Measurements from ENCODE around the gene FUT2.
A peak's percentile ranks its signal among the peaks of the same experiment; 100 is the strongest.
"Not testable (repeated sequence)": the region's sequence is repeated elsewhere in the genome, so short reads cannot be mapped to it uniquely, and the experiment has no call there.

The FUT2 gene

DNA sequence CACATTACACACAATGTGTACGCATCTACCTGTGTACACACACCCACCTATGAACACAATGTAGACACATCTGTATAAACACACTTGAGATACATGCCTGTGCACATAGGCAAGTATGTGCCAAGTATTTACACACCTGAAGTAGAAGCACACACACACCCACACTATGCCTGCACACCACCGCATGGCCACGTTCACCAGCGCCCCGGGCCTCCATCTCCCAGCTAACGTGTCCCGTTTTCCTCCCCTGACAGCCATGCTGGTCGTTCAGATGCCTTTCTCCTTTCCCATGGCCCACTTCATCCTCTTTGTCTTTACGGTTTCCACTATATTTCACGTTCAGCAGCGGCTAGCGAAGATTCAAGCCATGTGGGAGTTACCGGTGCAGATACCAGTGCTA, 6.9 kb downstream of the FUT2 start:
- DNase-seq (ENCODE audit: low read depth), result no peak

GRCh38 chr19:48703316-48703715, 7.5 kb downstream of the FUT2 start:
- DNase-seq (ENCODE audit: low read depth), result no peak

DNA sequence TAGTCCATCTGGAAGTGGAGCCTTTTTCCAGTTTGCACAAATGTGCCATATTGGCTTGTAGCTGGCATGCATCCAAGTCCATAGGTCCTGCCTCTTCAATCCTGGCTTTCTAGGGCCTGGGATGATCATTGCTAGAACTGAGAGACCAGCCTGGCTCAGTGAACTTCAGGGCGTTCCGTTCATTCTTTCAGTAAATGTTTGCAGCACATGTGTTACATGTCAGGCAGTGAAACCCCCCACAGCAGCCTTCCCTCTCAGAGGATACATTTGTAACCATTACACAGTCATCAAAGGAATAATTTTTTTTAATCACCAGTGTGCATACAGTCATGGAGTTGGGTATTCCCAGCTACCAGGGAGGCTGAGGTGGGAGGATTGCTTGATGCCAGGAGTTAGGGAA, 9.7 kb downstream of the FUT2 start:
- DNase-seq (ENCODE audit: low read depth), result no peak

- no peak for DNase-seq (ENCODE audit: low read depth)
These were observed 12.7 kb downstream of the FUT2 start for GRCh38 chr19:48708471-48708870.

- no peak for DNase-seq (ENCODE audit: low read depth)
These were observed 15.4 kb downstream of the FUT2 start for GRCh38 chr19:48711106-48711662.

- no peak for DNase-seq (ENCODE audit: low read depth)
These were observed 17.5 kb downstream of the FUT2 start for GRCh38 chr19:48713041-48713863.

DNA sequence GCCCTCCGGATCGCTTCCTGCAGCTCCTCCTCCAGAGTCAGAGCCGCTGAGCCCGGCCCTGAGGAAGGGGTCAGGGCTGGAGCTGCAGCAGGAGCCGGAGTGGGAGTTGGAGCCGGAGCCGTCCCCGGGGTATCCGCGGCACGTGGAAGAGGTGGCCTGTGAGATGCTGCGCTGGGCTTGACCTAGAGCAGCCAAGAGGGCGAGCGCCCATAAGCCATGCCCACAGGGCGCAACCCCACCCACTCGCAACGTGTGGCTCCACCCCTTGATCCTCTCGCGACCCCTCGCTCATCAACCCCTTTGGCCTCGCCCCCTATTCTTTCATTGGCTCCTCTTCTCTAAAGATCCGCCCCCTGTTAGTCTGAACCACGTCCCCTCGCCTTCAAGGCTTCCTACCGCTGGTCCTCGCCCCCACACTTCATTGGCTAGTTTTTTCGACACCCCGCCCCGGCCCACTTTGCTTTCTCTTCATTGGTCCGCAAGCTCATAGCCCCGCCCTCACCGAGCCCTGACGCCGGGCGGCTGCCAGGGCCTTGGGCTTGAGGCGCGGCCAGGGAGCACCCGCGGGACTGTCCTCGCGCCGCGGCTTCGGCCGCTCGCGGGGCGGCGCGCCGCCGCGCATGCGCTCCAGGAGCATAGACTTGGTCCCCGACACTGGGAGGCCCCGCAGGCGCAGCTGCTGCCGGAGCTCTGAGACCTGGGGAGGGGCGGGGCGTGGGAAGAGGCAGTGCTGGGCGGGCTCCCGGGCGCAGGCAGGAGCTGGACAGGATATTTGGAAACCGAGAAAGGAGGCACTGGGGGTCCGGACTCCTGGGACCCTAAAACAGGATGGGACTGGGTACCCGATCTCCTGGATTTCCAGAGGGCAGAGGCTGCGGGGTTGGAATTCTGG, 18.3 kb downstream of the FUT2 start:
- DNase-seq (ENCODE audit: low read depth), result peak; percentile 94

DNA sequence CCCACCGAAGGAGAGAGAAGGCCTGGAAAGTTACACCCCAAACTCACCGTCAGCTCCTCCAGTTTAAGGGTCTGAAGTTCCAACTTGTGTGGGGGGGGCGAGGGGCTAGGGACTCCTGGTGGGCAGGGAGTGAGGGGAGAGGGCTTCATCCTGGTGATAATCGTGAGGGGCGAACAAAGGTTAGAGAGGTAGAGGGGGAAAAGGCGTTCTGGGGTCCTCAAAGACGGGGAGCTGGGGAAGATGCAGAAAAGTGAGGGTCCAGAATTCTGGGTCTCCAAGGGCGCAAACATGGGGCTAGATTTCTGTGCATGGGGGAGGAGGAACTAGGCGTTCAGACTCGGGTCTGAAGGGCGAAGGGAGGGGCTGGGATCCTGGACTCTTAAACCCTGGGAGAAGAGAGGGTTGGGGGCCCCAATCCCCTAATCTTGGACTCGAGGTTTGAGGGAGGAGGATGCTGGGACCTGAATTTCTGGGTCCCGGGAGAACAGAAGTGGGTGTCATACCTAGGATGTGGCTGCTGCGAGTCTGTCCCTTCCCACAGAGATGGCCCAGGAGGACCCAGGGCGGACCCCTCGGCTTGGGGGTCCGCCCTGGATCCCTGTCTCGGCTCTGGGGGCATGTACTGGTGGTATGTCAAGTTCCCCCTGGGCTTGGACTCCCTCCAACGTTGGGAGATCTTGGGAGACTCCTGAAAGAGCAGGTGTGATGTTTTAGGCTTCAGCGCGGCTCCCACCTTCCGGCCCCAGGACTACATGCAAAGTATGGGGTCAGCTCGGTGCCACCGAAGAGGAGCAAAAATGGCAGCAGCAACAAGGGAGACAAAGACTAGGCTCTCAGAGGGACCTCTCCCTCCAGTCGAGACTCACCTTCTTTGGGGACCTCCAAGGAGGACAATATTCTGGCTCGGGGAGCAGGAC, 19.2 kb downstream of the FUT2 start:
- DNase-seq (ENCODE audit: low read depth), result no peak

DNA sequence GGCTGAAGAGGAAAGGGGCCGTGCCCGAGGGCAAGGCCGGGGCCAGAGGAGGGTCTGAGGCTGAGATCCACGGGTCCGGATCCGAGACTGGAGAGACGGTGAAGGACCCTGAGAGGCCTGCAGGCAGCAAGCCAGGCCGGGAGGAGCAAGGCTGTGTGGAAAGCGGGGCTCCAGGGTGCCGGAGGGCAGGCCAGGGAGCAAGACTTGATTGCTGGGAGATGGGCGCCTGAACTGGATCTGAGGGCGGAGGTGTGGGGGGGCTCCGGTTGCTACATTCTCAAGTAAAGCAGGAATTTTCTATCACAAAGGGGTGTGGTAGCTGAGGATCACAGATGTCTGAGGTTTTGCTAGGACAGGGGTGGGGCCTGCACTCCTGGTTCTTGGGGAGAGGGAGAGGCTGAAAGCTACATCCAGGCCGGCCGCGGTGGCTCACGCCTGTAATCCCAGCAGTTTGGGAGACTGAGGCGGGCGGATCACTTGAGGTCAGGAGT, 20.0 kb downstream of the FUT2 start:
- DNase-seq (ENCODE audit: low read depth), result no peak

- no peak for DNase-seq (ENCODE audit: low read depth)
These were observed 21.0 kb downstream of the FUT2 start for GRCh38 chr19:48716562-48717291.

- DNase-seq (ENCODE audit: low read depth), result not testable (repeated sequence)
These were observed 22.3 kb downstream of the FUT2 start for GRCh38 chr19:48718106-48718505.

- DNase-seq (ENCODE audit: low read depth), result no peak
These were observed 23.0 kb downstream of the FUT2 start for GRCh38 chr19:48718711-48719231.

DNA sequence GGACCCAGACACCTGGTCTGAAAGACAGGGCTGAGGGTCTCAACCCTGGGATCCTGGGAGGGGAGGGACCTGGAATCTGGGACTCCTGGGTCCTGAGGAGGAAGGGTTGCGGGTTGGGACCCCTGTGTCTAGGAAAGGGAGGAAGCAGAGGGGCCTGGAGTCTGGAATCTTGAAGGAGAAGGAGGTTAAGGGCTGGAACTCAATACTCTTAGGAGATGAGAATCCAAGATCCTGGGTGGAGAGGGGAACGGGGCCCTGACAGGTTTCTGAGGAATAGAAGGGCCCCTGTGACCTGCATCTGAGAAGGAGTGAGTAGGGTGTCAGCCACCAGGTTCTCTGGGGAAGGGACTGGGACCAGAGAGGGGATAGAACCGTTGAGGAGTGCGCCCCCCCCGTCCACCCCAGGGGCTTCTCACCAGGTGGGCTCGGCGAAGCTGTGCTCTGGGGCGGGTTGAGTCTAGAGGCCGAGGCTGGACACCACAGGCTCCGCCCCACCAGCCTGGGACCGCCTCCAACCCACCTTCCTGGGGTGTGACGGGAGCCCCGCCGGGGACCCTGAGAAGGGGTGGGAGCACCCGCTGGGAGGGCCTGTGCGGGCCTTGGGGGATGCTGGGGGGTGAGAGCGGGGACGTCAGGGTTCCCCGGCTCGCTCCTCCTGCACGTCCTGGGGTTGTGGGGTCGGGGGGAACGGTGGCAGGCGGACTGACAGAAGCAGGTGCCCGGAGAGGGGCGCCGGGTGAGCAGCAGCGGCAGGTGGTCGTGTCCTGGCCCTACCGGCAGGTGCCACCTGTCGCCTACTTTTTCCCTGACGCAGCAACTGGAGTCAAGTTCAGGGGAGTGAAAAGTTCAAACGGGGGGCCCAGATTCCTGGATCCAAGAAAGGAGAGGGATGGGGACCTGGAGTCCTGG, 23.7 kb downstream of the FUT2 start, which contains the start of gene MAMSTR:
TSS of gene MAMSTR (minus strand) at position 463 of the 909 bp plus-strand sequence. CDS start 694 bp downstream, outside the sequence.
- no peak for DNase-seq (ENCODE audit: low read depth)

- DNase-seq (ENCODE audit: low read depth), result no peak
These were observed 24.5 kb downstream of the FUT2 start for GRCh38 chr19:48720251-48720612.

DNA sequence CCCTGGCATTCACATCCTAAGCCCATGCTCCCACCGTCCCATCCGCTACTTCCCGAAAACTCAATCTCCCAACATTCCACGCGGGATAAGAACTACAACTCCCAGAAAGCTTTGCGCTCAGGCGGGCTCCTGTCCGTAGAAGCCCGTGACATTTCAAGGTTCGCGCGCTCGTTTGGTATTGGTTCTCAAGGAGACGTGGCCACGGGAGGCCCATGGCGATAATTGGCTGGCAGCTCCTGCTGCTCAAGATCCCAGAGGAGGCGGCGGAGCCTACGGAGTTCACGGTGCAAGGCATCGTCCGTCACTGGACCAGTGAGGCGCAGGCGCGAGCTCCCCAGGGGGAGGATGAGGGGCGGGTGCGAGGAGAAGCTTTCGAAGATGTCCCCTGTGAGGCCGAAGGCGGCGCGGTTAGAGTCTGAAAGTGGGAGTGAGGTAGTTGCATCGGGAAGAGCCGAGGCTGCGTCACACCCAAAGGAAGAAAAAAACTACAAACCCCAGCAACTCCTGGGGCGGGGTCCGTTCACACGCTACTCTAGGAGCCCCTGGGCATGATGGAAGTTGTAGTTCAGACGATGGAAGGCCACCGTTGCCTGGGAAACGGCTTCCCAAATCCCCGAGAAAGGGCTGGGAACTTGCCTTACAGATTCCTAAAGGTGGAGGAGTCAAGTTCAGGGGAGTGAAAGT, 25.0 kb downstream of the FUT2 start:
- DNase-seq (ENCODE audit: low read depth), result peak; percentile 83

DNA sequence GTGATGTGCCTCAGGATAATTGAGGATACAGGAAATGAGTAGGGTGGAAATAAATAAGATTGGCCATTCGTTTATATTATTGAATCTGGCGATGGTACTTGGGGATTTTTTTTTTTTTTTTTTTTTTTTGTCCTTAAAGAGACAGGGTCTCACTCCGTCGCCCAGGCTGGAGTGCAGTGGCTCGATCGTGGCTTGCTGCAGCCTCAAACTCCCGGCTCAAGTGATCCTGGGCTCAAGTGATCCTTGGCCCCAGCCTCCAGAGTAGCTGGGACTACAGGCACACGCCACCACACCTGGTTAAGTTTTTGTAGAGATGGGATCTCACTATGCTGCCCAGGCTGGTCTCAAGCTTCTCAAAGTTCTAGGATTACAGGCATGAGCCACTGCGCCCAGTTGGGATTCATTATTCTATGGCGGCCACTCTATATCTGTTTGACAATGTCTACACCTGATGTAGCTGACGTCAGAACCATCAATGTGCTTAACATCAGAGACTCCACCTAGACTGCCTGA, 26.5 kb downstream of the FUT2 start:
- DNase-seq (ENCODE audit: low read depth), result no peak

- DNase-seq (ENCODE audit: low read depth), result no peak
These were observed 29.3 kb downstream of the FUT2 start for GRCh38 chr19:48724796-48725753.
